AG10803 (cell line): ENCODE results near the gene LTB4R2.

ENCODE experiments used
- DNase-seq: peaks from one replicate; pipeline ENCODE4 v3.0.0; 2010; ENCODE audit warnings: low read depth
- H3K4me3 ChIP-seq: 2 replicates; pipeline ENCODE4 v1.5.1; 2011; ENCODE audit warnings: mild to moderate bottlenecking, low read length, control low read depth
- CTCF ChIP-seq: conservative IDR thresholded peaks from 2 replicates; pipeline ENCODE4 v1.5.1; 2011; ENCODE audit warnings: mild to moderate bottlenecking, low read length, control low read depth, inconsistent platforms

LTB4R2 gene

GRCh38 chr14:24355009-24355408, 45.1 kb downstream of the LTB4R2 start:
- no peak for DNase-seq
- H3K4me3 ChIP-seq = no peak overlapping the region
- no peak for TF ChIP-seq CTCF

- no peak for DNase-seq
- no peak overlapping the region for H3K4me3 ChIP-seq
- TF ChIP-seq CTCF = no peak
Observed at GRCh38 chr14:24356208-24356607, 46.3 kb downstream of the LTB4R2 start.

- no peak for TF ChIP-seq CTCF
- no peak overlapping the region for H3K4me3 ChIP-seq
- DNase-seq = no peak
Observed at GRCh38 chr14:24360281-24360680, 50.3 kb downstream of the LTB4R2 start.

DNA sequence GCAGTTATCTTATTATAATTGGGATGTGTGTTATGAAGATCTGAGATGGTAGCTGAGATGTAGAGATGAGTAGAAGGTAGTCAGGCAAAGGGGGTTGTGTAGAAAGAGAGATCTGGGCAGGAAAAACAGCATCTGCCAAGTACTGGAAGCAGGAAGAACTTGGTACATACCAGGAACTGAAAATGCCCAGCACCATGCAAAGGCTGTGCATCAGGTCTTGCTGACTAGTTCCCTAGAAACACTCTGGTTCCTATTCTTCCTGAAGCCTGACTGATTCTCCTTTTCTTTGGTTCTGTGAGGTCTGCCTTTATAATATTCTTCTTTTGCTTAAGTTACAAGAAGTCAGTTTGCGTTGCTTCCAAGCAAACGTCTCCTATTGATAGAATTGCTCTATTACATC, 51.4 kb downstream of the LTB4R2 start:
- TF ChIP-seq CTCF = no peak
- H3K4me3 ChIP-seq = no peak overlapping the region
- DNase-seq = no peak
